DOHH2 (cell line): ENCODE results near the gene DHRS4L2.
"Not testable (repeated sequence)": the region's sequence is repeated elsewhere in the genome, so short reads cannot be mapped to it uniquely, and the experiment has no call there.

Source experiments
- H3F3A ChIP-seq: fragments of 200-600 bp; sonication (generic), shearing (Covaris generic); 2 replicates; pipeline ENCODE4 v1.6.0; 2016; ENCODE audit warnings: antibody characterized with exemption, mild to moderate bottlenecking; ENCODE audit not compliant: control insufficient read depth, insufficient read depth
- H3K27ac ChIP-seq: fragments of 200-600 bp; sonication (generic); 2 replicates; pipeline ENCODE4 v1.5.1; 2014; ENCODE audit warnings: low read depth, mild to moderate bottlenecking, low read length, moderate library complexity
- H3K27me3 ChIP-seq: fragments of 200-600 bp; sonication (generic); 2 replicates; pipeline ENCODE4 v1.6.1; 2014; ENCODE audit warnings: mild to moderate bottlenecking, low read length, mixed read lengths; ENCODE audit not compliant: control insufficient read depth
- H3K36me3 ChIP-seq: fragments of 200-600 bp; sonication (generic); 2 replicates; pipeline ENCODE4 v1.6.1; 2014; ENCODE audit warnings: mild to moderate bottlenecking, low read length, moderate library complexity, mixed read lengths; ENCODE audit not compliant: control insufficient read depth
- H3K4me1 ChIP-seq: fragments of 200-600 bp; sonication (generic); 2 replicates; pipeline ENCODE4 v1.6.1; 2014; ENCODE audit warnings: mild to moderate bottlenecking, low read length, mixed read lengths; ENCODE audit not compliant: control insufficient read depth
- H3K4me2 ChIP-seq: fragments of 200-600 bp; sonication (generic); 2 replicates; pipeline ENCODE4 v1.6.0; 2014; ENCODE audit warnings: mild to moderate bottlenecking, low read length, moderate library complexity
- H3K4me3 ChIP-seq: fragments of 200-600 bp; sonication (generic); 2 replicates; pipeline ENCODE4 v1.5.1; 2014; ENCODE audit warnings: mild to moderate bottlenecking, low read length, mixed read lengths
- H3K79me2 ChIP-seq: fragments of 200-600 bp; sonication (generic); 2 replicates; pipeline ENCODE4 v1.6.1; 2014; ENCODE audit warnings: mild to moderate bottlenecking, low read length, mixed read lengths; ENCODE audit not compliant: control insufficient read depth
- H3K9me2 ChIP-seq: fragments of 200-600 bp; sonication (generic); replicated peaks from 2 replicates; pipeline ENCODE4 v1.6.1; 2014; ENCODE audit warnings: mild to moderate bottlenecking, low read length, mixed read lengths; ENCODE audit not compliant: control insufficient read depth
- H3K9me3 ChIP-seq: fragments of 200-600 bp; sonication (generic); 2 replicates; pipeline ENCODE4 v1.6.1; 2014; ENCODE audit warnings: antibody characterized with exemption, low read length, mixed read lengths; ENCODE audit not compliant: control insufficient read depth, insufficient read depth
- H4K20me1 ChIP-seq: fragments of 200-600 bp; sonication (generic); 2 replicates; pipeline ENCODE4 v1.6.0; 2014; ENCODE audit warnings: low read depth, mild to moderate bottlenecking, antibody characterized with exemption, low read length, moderate library complexity; ENCODE audit not compliant: control insufficient read depth, insufficient read depth
- CTCF ChIP-seq: fragments of 200-600 bp; sonication (generic); IDR thresholded peaks from one replicate; pipeline ENCODE4 v1.5.1; 2014; ENCODE audit warnings: antibody characterized with exemption, mild to moderate bottlenecking, low read depth, low read length; ENCODE audit not compliant: poor library complexity, severe bottlenecking
- EZH2phosphoT487 ChIP-seq: fragments of 200-600 bp; sonication (generic); IDR thresholded peaks from 2 replicates; pipeline ENCODE4 v1.6.1; 2017; ENCODE audit warnings: borderline replicate concordance, mild to moderate bottlenecking, antibody characterized with exemption, low read length, moderate library complexity, mixed read lengths

The DHRS4L2 gene

DNA sequence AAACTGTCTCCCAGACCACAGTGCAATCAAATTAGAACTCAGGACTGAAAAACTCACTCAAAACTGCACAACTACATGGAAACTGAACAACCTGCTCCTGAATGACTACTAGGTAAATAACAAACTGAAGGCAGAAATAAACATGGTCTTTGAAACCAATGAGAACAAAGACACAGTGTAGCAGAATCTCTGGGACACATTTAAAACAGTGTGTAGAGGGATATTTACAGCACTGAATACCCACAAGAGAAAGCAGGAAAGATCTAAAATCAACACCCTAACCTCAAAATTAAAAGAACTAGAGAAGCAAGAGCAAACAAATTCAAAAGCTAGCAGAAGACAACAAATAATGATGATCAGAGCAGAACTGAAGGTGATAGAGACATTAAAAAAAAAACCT lies 14.7 kb upstream of the DHRS4L2 start:
- H3K27ac ChIP-seq, H3K4me2 ChIP-seq, H3K79me2 ChIP-seq, H3K9me3 ChIP-seq, H3K27me3 ChIP-seq, H3F3A ChIP-seq, H3K36me3 ChIP-seq, H4K20me1 ChIP-seq, H3K4me3 ChIP-seq, H3K4me1 ChIP-seq, H3K9me2 ChIP-seq: not testable (repeated sequence)

DNA sequence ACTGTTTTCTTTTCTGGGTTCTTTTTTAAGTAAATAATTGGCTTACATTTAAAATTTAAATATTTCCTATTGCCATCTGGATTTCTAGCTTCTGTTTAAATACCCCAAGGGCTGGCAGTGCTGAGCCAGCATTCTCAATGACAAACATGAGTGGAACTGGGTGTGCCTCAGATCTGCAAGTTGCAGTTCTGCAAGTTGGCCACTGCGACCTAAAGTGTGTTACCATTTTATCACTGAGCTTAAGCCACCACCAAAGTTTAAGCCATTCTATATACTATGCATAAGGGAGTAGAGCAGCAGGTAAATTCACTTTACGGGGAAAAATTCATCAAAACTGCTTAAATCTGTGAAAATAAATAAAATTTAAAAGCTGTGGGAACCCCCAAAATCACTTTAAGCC lies 11.5 kb upstream of the DHRS4L2 start:
- not testable (repeated sequence) for H4K20me1 ChIP-seq, H3K79me2 ChIP-seq
- peak; percentile 28 for TF ChIP-seq CTCF

DNA sequence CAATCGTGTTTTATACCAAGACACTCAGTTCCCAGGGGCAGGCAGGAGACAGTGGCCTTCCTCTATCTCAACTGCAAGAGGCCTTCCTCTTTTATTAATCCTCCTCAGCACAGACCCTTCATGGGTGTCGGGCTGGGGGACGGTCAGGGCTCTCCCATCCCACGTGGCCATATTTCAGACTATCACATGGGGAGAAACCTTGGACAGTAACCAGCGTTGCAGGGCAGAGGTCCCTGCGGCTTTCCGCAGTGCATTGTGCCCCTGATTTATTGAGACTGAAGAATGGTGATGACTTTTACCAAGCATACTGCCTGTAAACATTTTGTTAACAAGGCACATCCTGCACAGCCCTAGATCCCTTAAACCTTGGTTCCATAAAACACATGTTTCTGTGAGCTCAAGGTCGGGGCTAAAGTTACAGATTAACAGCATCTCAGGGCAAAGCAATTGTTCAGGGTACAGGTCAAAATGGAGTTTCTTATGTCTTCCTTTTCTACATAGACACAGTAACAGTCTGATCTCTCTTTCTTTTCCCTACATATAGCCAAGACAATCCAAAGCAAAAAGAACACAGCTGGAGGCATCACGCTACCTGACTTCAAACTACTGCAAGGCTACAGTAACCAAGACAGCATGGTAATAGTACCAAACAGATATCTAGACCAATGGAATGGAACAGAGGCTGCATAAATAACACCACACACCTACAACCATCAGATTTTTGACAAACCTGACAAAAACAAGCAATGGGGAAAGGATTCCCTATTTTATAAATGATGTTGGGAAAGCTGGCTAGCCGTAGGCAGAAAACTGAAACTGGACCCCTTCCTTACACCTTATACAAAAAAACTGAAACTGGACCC lies 6.5 kb upstream of the DHRS4L2 start:
- not testable (repeated sequence) for H3K9me2 ChIP-seq, H3K9me3 ChIP-seq, H3K36me3 ChIP-seq, H3K27me3 ChIP-seq, H3K27ac ChIP-seq, H3K4me3 ChIP-seq, H4K20me1 ChIP-seq, H3K4me1 ChIP-seq, H3F3A ChIP-seq, H3K4me2 ChIP-seq, H3K79me2 ChIP-seq

More for the DNA sequence above, 11.5 kb upstream of the DHRS4L2 start:
- not testable (repeated sequence) for H3F3A ChIP-seq, H3K27me3 ChIP-seq, H3K9me2 ChIP-seq, H3K4me3 ChIP-seq, H3K27ac ChIP-seq, H3K4me1 ChIP-seq, H3K9me3 ChIP-seq, H3K4me2 ChIP-seq, H3K36me3 ChIP-seq

DNA sequence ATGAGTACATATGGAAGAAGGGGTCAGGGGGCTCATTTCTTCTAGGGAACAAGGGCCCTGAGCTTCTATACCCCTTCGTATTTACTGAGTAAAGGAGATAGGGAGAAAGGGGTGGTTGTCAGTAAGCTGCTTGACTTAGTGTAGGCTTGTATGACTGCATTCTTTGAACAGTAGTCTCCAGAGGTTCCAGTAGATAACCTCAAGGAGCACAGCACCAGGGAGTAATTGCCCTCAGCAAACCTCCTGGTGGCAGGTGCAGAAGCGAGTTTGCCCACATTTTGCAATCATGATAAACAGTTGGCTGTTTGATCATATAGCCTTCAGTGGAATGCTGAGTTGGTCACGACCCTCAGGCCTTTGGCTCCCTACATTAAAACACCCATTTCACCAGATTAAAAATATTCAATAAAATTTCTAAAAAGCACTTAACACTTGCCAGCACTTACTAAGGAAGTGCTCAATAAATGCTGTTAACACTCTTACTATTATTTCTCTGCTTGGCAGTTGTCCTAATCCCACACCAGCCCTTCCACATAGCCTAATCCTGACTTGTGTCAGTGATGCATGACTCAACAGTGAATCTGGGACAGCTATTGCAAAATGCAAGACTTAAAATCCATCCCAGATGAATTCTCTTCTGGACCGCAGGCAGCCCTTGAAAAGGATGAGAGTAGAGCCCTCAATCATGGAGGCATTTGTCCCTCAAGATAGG lies 3.7 kb upstream of the DHRS4L2 start:
- Histone ChIP-seq H3K9me3 (no peaks in the 10 kb centered on the region), H3K27me3 (no peaks in the 10 kb centered on the region), H3F3A (no peaks in the 10 kb centered on the region), H3K27ac (no peak overlapping the region), H3K4me2 (no peak overlapping the region), H3K4me3 (no peak overlapping the region), H4K20me1 (no peaks in the 10 kb centered on the region), H3K36me3 (no peaks in the 10 kb centered on the region), H3K9me2 (no peaks in the 10 kb centered on the region), H3K4me1 (peaks cover 10% of the 10 kb centered on the region), H3K79me2 (no peaks in the 10 kb centered on the region)
- TF ChIP-seq EZH2phosphoT487: no peak
- TF ChIP-seq CTCF: no peak

GRCh38 chr14:23988223-23988606 lies 514 bp upstream of the DHRS4L2 start:
- peak overlapping the region; percentile 74 for H3K4me3 ChIP-seq
- peak overlapping the region; percentile 68 for H3K4me2 ChIP-seq
- not testable (repeated sequence) for H3K27me3 ChIP-seq, H3K9me2 ChIP-seq, H3K9me3 ChIP-seq, H3K79me2 ChIP-seq, H3K36me3 ChIP-seq, H4K20me1 ChIP-seq, H3F3A ChIP-seq, H3K27ac ChIP-seq
- peaks cover 10% of the 10 kb centered on the region for H3K4me1 ChIP-seq

- peak overlapping the region; percentile 68 for H3K4me2 ChIP-seq
- H3K27ac ChIP-seq, H3F3A ChIP-seq, H3K36me3 ChIP-seq, H3K27me3 ChIP-seq, H3K79me2 ChIP-seq, H3K9me2 ChIP-seq, H4K20me1 ChIP-seq, H3K9me3 ChIP-seq: not testable (repeated sequence)
- H3K4me3 ChIP-seq: peak overlapping the region; percentile 74
- peaks cover 10% of the 10 kb centered on the region for H3K4me1 ChIP-seq
These were observed 1.2 kb downstream of the DHRS4L2 start for GRCh38 chr14:23989734-23990445.
